Lung (tissue), 12 donors: ENCODE results near the gene PIBF1. TPM values are rescaled to one million over a fixed set of nuclear protein-coding genes. Genes with fewer than 3 reads are reported as not detected.

Source experiments
- ATAC-seq: fragments of 200-7000 bp; cut with Tn5 transposase; one replicate; pipeline ENCODE4 v1.9.1; 2020; ENCODE audit warnings: moderate number of reproducible peaks; ENCODE audit not compliant: insufficient read depth, low FRiP score
- DNase-seq, 3 donors: peaks; one replicate each; pipeline ENCODE4 v3.0.0-alpha.2; 2013 to 2017
- H3K27ac ChIP-seq, 2 donors: one replicate each; pipeline ENCODE4 v1.5.1; 2013; ENCODE audit warnings: mild to moderate bottlenecking in 2 of 2, moderate library complexity in 2 of 2, control low read depth in 1 of 2, inconsistent platforms in 1 of 2, low read depth in 1 of 2, low read length in 1 of 2
- H3K27me3 ChIP-seq, 3 donors: one replicate each; pipeline ENCODE4 v1.5.1; 2013; ENCODE audit warnings: low read length in 2 of 3; ENCODE audit not compliant: control insufficient read depth in 3 of 3, insufficient read depth in 3 of 3
- H3K36me3 ChIP-seq, 4 donors: one replicate each; pipeline ENCODE4 v1.5.1; 2013; ENCODE audit warnings: low read length in 4 of 4, mild to moderate bottlenecking in 1 of 4, moderate library complexity in 1 of 4; ENCODE audit not compliant: control insufficient read depth in 4 of 4, insufficient read depth in 4 of 4
- H3K4me1 ChIP-seq, 5 donors: one replicate each; pipeline ENCODE4 v1.5.1; 2013; ENCODE audit warnings: low read length in 5 of 5, mild to moderate bottlenecking in 2 of 5, moderate library complexity in 1 of 5; ENCODE audit not compliant: control insufficient read depth in 5 of 5, insufficient read depth in 5 of 5
- H3K4me3 ChIP-seq: one replicate; pipeline ENCODE4 v1.5.1; 2013; ENCODE audit warnings: mild to moderate bottlenecking, control low read depth, moderate library complexity
- H3K9ac ChIP-seq, 2 donors: one replicate each; pipeline ENCODE4 v1.5.1; 2013; ENCODE audit warnings: low read length in 2 of 2, control low read depth in 1 of 2; ENCODE audit not compliant: insufficient read depth in 1 of 2
- H3K9me3 ChIP-seq, 4 donors: one replicate each; pipeline ENCODE4 v1.5.1; 2013; ENCODE audit warnings: low read length in 3 of 4, mild to moderate bottlenecking in 1 of 4, moderate library complexity in 1 of 4; ENCODE audit not compliant: control insufficient read depth in 4 of 4, insufficient read depth in 3 of 4
- WGBS, 2 donors: extraction: QIAGEN DNeasy Blood & Tissue Kit; methylation state at CpG; one replicate each; pipeline ENCODE4 v1.1.7; 2013; 5-methylcytosine and 5-hydroxymethylcytosine counted together
- polyA plus RNA-seq, 2 donors: library from polyadenylated mRNA; stranded (reverse); fragments of 200-250 nt; gene quantifications; one replicate each; pipeline ENCODE4 v1.2.1, GENCODE V29; 2013
- total RNA-seq, 2 donors: library from RNA; depleted of rRNA in 1 of 2; stranded (reverse); fragments of >200 nt in 1 of 2; gene quantifications; one replicate each; pipeline ENCODE4 v1.2.1, GENCODE V29; 2014 to 2021
- TF ChIP-seq, protein P1 (sequence below): IDR thresholded peaks from 2 replicates; pipeline ENCODE4 v1.5.1; 2012; ENCODE audit warnings: mild to moderate bottlenecking; ENCODE audit errors: control extremely low read depth, extremely low read depth
- donor health status: control.
- donor health status: control.
- donor health status: Bipolar disorder and iron deficiency.
- donor health status: healthy.
- donor health status: DM: yes; HTN: yes; CAD: no.

PIBF1 gene
- total and polyA plus RNA-seq, 4 donors, result 8.4 to 61.1 (median 25.6) TPM

DNA sequence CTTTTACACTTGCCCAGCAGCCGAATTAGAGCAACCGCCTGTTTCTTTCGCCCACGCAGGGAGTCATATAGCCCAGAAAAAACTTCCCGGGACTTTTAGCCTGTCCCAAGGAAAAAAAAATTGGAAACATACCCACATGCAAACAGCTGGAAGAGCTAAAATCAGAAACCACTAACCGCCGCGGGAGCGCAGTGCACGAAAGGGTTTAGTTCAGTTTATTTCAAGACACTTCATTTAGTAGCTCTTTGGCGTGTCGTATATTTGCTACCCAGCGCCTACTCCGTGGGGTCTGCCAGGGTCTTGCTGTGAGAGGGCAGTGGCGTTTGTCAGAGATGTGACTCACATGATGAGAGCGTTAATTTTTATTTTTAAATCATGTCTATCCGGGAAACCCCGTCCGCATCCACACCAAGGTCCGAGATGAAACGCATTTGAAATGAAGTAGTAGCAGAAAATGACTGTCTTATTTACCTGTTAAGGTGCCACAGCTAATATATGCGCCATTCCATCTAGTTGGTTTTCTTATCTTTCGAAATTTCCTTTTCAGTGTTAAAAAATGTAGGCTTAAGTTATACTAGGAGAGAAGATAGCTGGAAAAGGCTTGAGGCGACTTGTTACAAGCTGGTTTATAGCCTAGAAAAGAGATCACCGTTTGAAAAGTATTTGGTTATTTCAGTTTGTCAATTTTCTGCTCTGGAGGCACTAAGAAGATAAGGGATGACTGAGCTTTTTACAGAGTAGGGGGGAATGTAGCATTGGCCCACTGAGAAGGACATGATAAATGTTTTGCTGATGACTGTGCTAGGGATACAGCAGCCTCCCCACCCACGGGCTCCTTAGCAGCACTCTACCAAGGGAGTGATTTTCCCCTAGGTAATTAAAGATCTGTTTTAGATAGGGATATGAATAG lies 278.6 kb downstream of the PIBF1 start:
- peaks cover 0 to 3% (median 0%) of the 10 kb centered on the region in 4 donors for H3K36me3 ChIP-seq
- WGBS, 2 donors, result 12 to 16% methylated on average over 26 of the region's 26 CpGs
- no peak for ATAC-seq
- H3K4me1 ChIP-seq, result peaks cover 1 to 12% (median 5%) of the 10 kb centered on the region in 5 donors
- H3K27me3 ChIP-seq, result peaks cover 0 to 40% (median 28%) of the 10 kb centered on the region in 3 donors
- TF ChIP-seq, protein P1, sequence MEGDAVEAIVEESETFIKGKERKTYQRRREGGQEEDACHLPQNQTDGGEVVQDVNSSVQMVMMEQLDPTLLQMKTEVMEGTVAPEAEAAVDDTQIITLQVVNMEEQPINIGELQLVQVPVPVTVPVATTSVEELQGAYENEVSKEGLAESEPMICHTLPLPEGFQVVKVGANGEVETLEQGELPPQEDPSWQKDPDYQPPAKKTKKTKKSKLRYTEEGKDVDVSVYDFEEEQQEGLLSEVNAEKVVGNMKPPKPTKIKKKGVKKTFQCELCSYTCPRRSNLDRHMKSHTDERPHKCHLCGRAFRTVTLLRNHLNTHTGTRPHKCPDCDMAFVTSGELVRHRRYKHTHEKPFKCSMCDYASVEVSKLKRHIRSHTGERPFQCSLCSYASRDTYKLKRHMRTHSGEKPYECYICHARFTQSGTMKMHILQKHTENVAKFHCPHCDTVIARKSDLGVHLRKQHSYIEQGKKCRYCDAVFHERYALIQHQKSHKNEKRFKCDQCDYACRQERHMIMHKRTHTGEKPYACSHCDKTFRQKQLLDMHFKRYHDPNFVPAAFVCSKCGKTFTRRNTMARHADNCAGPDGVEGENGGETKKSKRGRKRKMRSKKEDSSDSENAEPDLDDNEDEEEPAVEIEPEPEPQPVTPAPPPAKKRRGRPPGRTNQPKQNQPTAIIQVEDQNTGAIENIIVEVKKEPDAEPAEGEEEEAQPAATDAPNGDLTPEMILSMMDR, result no peak
- peak overlapping the region; percentile 64 to 81 for H3K27ac ChIP-seq
- peak; percentile 60 to 85 (median 83) for DNase-seq
- peak overlapping the region; percentile 29 for H3K4me3 ChIP-seq
- no peaks in the 10 kb centered on the region for H3K9me3 ChIP-seq
- H3K9ac ChIP-seq, result peak overlapping the region in 1 of 2 donors; percentile 73

DNA sequence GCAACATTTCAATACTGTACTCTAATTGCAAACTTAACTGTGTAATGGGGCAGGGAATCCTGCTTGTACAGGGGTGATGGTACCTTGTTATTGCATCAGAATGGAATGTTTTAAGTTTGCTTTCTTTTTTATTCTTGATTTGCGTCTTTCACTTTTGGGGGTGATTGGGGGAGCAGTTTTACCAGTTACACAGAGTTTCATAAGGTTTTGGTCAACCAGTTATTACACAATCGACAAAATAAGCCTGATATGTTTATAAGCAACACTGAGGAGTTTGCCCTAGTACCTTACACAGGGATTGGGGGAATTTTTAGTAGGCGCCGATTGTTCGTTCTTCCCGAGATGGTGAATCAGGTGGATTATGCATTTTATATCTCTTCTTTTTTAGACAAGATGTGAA lies 279.5 kb downstream of the PIBF1 start:
- WGBS, 2 donors, result 67 to 68% methylated on average over 6 of the region's 6 CpGs
- Histone ChIP-seq H3K9ac (no peak overlapping the region), H3K27me3 (peaks cover 0 to 30% (median 19%) of the 10 kb centered on the region in 3 donors), H3K4me3 (no peak overlapping the region), H3K4me1 (peaks cover 0 to 12% (median 3%) of the 10 kb centered on the region in 5 donors), H3K36me3 (peaks cover 0 to 9% (median 0%) of the 10 kb centered on the region in 4 donors), H3K9me3 (no peaks in the 10 kb centered on the region), H3K27ac (no peak overlapping the region)
- ATAC-seq, result no peak
- no peak for DNase-seq
- TF ChIP-seq, protein P1, result no peak

DNA sequence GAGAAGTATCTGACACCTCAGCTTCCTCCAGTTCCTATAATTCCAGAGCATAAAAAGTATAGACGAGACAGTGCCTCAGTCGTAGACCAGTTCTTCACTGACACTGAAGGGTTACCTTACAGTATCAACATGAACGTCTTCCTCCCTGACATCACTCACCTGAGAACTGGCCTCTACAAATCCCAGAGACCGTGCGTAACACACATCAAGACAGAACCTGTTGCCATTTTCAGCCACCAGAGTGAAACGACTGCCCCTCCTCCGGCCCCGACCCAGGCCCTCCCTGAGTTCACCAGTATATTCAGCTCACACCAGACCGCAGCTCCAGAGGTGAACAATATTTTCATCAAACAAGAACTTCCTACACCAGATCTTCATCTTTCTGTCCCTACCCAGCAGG lies 279.9 kb downstream of the PIBF1 start:
- H3K27ac ChIP-seq, result peak overlapping the region in 1 of 2 donors; percentile 51
- peaks cover 0 to 9% (median 0%) of the 10 kb centered on the region in 4 donors for H3K36me3 ChIP-seq
- H3K9ac ChIP-seq, result no peak overlapping the region
- DNase-seq (no peak), ATAC-seq (no peak)
- WGBS, 2 donors, result 70 to 77% methylated on average over 9 of the region's 9 CpGs
- H3K9me3 ChIP-seq, result no peaks in the 10 kb centered on the region
- H3K4me1 ChIP-seq, result peaks cover 0 to 12% (median 3%) of the 10 kb centered on the region in 5 donors
- H3K4me3 ChIP-seq, result peak overlapping the region; percentile 8
- TF ChIP-seq, protein P1, result no peak
- H3K27me3 ChIP-seq, result peaks cover 0 to 26% (median 15%) of the 10 kb centered on the region in 3 donors
